Adrenal gland (tissue), 5 donors: ENCODE results near the gene MBP.

Experiments
- CTCF ChIP-seq, 6 experiments: fragments of 450-650 bp in 4 of 6; fragments of 200-600 bp in 2 of 6; sonication (generic) in 1 of 6; IDR thresholded peaks; 1 replicate in 5 of 6; 2 replicates in 1 of 6; pipeline versions ENCODE4 v1.5.1 to v1.8.0; 2016 to 2021; ENCODE audit warnings: antibody characterized with exemption in 6 of 6, mild to moderate bottlenecking in 2 of 6, moderate library complexity in 1 of 6
- POLR2A ChIP-seq, 2 donors: fragments of 450-650 bp; IDR thresholded peaks; one replicate each; pipeline ENCODE4 v1.6.1; 2017; ENCODE audit warnings: antibody characterized with exemption in 2 of 2, mild to moderate bottlenecking in 2 of 2, moderate library complexity in 1 of 2
- donor health status: DM: no; HTN: no; CAD: no.

GRCh38 chr18:77066101-77066500, 66.5 kb downstream of the MBP start:
- TF ChIP-seq CTCF (IDR thresholded peaks at IDR 0.05) (no peak), POLR2A (IDR thresholded peaks at IDR 0.05) (no peak)
